Measurements from ENCODE around the gene PCYT1B.

- no peak for TF ChIP-seq GATA3 (IDR thresholded peaks at IDR 0.05; ENCODE audit: low read depth, low read length)
- no peak for TF ChIP-seq GATA2 (IDR thresholded peaks at IDR 0.05; ENCODE audit: low read depth, low read length)
Measured at GRCh38 chrX:24657671-24658386, 10.7 kb upstream of the PCYT1B start.
